ENCODE results near the gene ETV4.

The ETV4 gene

DNA sequence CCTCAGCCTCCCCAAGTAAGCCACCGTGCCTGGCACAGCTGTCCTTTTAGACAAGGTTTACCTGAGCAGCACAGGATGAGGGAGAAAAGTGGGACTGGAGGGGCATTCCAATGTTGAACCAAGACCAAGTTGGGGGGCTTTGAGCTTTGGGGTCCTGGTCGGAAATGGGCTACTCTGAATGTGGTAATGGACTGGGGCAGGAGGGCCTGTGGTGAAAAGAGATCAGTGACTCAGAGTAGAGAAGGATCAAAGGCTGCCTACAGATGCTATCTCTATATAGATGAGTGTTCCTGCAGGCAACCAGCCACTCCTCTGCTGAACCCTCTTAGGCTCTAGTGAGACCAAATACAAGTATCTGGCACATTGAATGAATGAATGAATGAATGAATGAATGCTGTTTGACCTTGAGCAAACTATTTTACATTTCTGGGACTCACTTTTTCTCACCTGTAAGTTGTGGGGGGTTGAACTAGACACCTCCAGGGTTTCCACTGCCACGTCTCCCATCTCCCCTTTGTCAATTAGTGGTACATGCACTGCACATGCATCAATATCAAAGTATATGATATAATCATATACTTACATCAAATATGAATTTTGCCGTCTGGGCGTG lies 26.3 kb upstream of the ETV4 start:
- DNase-seq = no peak

DNA sequence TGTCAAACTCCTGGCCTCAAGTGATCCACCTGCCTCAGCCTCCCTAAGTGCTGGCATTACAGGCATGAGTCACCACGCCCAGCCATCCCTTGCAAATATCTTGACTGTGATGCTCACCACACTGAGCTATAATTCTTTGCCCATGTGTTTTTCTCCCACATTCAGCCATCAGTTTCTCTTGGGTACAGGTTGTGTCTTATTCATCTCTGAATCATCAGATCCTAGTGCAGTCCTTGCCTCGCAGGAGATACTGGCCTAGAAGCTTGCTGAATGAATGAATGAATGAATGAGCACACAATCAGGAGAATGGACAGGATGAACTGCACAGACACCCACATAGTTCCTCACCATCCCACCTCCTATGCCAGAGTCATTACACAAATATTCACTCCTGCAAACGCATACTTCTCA lies 24.4 kb upstream of the ETV4 start:
- DNase-seq = no peak

DNA sequence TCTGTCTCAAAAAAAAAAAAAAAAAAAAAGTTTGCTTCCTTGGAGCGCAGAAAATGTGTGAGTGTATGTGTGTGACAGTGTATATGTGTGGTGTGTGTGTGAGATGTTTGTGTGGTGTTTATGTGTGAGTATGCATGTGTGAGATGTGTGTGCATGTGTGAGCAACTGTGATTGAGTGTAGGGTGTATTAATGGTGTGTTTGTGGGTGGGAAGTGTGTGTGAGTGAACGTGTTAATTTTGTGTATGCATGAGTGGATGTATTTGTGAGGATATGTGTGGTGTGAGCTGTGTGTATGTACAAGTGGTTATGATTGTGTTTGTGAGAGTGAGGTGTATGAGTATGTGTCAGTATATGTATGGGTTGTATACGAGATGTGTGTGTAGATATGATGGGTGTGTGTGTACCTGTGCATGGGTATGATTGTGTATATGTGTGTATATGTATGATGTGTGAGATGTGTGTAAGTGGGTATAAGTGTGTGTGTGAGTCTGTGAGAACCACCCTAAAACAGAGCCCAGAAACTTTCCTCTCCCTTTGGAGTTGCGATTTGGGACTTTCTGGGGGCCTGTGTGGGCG lies 22.5 kb upstream of the ETV4 start:
- DNase-seq = no peak

DNA sequence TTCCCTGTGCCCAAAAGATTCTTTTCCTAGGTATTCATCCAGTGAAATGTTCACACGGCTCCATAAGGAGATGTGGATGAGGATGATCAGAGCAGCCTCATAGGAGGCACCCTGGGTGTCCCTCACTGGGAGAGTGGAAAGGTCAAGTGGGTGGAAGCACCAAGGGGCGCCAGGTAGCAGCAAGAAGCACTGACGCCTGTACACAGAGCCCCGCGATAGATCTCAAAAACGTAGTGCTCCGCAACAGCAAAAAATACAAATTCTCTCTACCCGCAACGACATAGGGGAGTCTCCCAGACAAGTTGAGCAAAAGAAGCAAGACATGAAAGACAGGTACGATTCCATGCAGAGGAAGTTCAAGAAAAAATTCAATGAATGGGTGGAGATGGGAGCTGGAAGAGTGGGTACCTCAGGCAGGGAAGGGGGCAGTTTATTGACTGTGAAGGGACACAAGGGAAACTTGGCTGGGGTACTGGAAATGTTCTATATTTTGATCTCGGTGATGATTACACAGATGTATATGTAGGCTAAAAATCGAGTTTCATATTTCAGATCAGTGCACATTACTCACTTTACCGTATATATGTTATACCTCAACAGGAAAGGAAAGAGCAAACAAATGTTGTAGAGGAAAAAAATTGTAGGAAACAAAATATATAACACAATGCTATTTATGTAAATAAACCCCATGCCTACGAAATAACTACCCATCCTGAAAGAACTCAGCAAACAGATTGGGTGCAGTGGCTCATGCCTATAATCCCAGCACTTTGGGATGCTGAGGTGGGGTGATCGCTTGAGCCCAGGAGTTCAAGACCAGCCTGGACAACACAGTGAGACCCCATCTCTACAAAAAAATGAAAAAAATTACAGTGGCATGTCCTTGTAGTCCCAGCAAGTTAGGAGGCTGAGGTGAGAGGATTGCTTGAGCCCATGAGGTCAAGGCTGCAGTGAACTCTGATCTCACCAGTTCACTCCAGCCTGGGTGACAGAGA lies 17.8 kb upstream of the ETV4 start:
- no peak for DNase-seq

DNA sequence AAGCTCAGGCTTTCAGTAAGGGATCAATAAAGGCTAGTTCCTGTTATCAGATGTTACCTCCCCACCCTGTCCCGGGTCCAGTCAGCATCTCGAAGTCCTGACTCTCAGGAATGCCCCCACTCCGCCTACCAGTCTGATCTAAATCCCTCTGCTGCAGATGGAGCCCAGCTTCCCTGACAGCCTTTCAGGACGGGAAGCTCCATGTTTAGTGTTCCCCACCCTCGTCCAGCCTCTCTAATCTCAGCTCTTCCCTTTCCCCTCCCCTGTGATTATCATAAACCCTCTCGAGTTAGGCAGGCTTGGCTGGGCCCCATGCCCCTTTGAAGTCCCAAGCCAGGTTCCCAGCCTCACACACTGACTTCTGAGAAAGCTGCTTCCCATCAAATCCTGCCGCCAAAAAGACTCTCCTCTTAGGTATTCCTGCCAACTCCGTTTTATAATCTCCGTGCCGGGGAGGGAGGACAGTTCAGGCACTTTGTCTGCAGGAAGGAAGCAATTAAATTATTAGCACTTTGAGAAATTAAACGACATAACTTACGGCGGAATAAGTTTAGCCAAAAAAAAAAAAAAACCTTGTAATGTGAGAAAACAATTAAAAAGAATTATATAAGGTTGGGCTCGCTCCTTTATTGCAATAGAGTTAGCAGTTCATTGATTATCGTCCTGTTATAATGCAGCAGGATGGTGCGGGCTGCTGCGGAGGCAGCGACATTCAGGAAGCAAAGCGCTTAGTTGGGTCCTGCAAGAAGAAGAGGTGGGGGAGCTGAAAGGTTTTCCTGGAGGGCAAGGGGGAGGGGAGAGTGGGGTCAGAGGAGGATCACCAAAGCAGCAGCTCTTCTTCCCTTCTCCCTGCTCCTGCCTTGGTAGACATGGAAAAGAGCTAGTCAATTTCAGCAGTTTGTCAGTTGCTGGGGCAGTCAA lies 16.8 kb upstream of the ETV4 start:
- no peak for DNase-seq

DNA sequence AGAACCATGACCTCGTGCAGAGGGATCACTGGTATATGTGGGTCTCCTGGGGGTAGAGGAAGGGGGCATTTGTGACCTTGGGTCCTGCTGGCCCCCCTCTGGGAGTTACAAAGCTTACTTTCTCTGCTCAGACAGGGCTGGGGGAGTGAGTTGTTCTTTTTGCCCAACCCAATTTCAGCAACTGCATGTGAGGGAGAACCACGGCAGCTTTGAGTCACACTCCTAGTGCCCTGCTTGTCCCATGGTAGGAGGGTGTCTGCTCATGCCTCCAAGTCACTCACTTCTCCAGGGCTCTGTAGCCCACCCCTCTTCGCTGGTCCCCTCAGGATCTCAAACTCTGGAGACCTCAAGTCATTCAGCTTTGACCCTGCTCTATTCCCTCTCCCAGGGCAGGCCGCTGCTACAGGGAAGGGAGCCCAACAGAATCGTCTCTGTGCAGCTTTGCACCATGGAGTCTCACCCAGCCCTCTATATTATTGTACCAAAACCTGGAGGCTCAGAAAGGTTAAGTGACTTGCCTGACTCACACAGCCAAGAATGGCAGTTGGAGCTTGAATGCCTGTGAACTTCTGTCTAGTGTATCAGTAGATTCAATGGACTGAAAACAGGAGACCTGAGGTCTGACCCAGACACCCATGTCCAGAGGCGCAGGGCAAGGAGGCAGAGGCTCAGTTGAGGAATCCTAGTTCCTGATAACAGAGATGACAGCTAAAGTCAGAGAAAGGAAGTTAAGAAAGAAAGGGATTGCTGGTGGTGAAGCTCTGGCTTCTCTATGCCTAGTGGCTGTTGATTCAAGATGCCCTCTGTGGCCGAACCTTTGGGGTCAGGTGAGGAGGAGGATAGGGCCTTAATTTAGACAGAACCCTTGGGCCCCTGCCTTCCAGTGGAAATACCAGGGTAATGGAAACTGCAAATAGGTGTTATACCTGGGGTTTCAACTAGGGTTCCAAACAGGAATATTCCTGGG lies 14.6 kb upstream of the ETV4 start:
- DNase-seq = no peak

DNA sequence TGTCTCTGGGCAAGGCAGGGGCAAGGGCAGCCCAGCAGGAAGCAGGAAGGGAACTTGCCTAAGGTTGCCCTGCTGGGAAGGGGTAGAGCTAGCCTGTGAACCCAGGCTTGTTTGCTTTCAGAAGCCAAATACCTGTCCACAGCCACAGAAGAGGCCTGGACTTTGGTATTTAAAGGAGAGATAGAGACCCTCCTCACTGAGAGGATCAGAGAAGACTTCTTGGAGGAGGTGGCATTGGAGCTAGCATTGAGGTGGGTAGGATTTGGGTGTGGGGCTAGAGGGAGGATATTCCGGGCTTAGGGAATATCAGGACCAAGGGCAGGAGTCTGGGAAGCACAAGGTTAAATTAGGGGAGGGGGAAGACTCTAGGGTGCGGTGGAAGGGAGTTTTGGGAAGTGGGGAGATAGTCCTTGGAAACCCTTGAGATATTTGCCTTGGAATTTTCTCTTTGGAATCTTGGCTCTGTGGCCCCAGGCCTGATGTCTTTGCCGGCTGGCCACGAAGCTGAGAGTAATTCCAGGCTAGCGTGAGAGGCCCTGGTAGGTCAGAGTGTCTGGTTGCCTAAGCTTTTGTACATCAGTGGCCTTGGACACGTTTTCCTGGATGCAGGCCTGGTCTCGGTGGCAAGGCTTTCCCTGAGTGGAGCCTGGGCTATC lies 13.1 kb upstream of the ETV4 start:
- DNase-seq = no peak

DNA sequence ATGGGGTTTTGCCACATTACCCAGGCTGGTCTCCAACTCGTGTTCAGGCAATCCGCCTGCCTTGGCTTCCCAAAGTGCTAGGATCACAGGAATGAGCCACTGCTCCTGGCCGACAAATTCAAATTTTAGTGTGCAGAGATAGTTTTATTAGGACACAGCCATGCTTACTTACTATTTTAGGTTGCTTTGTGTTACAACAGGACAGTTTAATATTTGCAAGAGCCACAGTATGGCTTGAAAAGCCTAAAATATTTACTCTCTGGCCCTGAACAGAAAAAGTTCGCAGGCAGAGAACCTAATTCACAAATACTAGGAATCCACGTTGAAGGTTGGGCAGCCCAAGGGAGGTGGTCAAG lies 12.6 kb upstream of the ETV4 start:
- no peak for DNase-seq

DNA sequence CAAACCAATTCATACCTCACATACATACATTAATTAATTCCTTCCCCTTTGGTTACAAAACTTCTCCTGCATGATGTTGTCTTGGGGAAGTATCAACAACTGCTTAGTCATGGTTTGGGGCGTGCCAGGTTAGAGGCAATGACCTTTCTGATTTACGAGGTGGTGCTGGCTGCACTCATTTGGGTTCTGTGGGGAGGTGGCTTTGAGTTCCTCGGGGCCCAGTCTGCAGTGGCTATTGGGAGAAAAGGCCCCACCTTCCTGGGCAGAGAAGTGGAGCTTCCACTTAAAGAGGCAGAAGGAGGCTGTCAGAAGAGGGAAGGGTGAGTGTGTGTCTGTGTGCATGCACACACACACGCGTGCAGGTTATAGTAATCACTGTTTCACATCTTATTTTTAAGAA lies 10.2 kb upstream of the ETV4 start:
- no peak for DNase-seq

DNA sequence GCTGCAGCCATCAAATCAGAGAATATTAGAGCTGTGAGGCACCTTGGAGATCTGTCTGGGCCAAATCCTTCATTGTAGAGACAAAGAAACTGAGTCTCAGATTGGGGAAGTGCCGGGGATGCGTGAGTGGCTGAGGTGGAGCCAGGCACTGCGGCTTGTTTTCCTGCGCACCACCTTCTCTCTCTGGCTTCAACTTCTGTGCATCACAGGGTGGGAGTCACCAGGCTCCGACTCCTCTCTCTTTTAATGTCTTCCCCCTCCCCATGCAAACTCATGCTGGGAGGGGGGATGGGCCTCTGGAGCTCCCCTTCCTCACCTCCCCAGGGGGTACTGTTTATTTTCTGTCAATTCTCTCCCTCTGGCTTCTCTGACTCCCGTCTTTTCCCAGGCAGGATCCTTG lies 8.7 kb upstream of the ETV4 start:
- DNase-seq = no peak

DNA sequence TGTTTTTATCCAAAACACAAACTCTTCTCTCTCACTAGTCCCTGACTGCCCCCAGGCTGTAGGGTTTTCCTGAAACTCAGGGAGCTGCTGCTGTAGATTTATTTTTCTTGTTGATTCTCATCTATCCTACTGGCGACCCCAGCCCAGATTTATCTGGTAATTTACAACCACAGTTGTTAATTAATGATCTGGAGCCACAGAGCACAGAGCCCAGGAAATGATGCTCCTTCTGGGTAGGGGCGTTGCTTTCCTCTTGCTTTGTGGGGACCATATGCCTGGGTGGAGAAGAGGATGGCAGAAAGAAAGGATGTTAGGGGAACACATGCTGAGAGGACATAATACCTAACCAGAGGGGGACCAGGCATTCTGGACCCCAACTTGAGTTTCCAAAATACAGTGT lies 7.4 kb upstream of the ETV4 start:
- DNase-seq = no peak

DNA sequence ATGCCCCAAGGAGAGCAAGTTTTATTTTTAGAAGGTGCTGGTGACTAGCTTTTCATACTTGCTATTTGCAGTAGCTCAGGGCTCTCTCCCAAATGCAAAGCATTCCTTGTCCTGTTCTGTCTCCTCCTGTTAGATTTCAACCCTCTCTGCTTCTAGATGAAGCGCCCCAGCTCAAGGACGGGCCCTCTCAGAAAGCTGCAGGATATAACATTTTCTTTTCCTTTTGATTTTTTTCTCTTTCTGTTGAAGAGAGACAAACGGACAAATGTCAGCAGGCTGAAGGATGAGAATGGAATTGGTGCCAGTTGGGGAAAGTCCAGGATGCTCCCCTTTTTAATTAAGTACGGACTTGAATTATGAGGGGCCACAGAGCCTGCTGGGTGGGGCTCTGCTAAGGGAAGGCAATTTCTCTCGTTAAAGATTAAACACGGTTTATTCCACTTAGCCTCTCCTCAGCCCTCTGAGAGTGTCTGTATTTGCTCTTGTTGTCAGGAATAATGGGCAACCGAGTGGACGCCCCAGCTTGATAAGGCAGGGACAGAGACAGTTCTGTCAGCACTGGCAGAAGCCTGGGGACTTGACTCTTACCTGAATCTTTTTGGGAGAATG lies 6.2 kb upstream of the ETV4 start:
- no peak for DNase-seq

DNA sequence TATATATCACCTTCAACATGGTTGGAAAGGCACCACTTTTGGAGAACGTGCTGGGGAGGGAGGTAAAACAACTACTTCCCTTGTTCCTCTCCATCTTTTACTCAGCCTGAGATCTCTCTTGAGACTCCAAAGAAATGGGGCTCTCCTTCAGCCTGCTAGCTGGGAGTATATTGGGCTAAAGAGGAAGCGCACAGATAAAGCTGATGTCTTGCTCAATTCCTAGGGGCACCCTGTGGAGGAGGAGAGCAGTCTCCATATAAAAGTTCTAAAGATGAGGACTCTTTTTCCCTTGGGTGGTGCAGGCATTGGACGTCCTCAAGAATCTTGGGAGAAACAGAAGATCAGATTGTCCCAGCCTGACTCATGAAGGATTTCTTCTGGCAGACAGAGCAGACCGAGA lies 4.6 kb upstream of the ETV4 start:
- no peak for DNase-seq

DNA sequence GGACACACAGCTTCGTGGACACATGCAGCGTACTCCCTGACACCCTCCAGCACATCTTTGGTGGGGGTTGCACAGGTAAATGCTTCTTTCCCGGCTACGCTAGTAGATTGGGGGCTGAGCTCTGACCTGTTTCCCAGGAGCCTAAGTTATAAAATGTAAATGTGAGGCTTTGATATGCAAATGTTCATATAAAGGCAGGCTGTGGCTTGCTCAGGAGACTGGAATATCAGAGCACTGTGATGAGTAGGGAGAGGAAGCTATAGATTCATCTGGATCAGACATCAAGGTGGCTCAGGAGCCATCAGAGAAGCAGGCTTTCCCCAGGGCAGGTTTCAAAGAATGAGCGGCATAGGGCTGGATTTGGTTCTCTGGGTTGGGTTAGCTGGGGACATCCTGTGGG lies 3.4 kb upstream of the ETV4 start:
- no peak for DNase-seq

DNA sequence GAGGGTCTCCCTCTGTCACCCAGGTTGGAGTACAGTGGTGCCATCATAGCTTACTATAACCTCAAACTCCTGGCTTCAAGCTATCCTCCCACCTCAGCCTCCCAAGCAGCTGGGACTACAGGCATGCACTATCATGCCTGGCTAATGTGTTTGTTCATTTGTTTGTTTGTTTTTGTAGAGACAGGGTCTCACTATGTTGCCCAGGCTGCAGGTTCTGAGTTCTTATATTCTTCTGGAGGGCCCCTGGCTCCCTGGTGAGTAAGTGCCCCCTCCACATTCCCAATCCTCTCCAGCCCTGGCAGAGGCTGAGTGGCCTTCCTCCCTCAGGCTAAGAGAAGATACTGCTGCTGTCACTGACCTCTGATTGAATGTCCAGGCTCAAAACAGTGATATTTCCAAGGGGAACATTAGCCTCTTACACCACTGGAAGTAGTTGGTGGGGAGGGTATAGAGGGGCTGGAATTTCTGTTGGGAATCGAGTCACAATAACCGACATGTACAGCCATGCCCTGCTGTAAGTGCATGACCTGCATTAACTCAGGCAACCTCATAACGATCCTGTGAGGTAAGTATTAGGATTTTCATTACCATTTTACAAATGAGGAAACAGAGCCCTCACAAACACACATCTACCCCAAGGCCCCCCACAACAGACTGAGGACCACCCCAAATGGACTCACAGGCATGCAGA lies 2.7 kb upstream of the ETV4 start:
- no peak for DNase-seq

DNA sequence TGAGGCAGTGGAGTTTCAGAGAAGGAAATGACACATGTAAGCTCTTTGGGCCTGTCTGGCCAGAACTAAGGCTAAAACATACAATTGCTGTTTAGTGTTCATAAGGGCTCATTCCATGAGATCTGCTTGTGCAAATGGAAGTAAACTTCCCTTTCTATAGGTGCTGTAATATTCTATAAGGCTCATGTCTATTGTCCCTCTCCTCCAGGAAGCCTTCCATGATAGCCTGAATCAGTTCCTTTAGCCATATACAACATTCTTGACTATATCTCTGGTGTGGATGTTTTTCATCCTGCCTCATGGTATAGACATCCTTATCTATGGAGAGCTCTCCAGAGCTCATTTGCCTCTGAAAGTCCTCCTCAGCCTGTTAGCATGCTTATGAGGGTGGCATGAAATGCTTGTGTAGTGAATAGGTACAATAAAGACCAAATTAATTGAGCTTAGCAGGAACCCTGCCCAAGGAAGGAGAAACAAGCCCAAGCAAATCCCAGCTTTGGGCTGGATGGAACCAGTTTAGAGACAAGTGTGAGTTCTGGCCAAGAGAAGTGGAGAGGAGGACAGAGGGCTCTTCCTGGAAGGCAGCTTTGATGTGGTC lies 1.6 kb upstream of the ETV4 start:
- no peak for DNase-seq

DNA sequence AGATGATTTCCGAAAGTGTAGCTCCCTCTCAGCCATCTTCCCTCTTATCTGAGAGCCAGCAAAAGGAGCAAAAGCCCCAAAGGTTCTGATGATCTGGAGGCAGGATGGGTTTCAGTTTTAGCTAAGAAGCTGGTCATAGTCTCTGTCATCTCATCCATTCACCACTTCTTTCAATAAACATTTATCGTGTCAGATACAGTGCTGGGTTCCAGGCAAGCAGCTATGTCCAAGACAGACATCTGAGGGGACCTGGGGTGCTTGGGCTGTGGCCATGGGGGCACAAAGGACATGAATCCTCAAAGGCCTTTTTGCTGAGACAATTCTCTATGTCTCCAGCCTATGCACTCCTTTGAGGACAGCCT lies 1.0 kb upstream of the ETV4 start:
- no peak for DNase-seq

DNA sequence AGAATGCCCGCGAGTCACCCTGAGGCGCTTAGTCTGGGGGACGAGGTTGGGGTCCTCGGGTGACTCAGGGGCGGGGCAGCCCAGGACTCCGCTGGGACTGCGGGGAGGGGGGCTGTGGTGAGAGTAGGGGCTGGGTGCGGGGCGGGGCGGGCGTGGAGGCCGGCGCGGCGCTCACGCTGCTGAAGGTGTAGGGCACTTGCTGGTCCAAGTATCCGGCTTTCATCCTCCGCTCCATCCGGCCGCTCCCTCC lies 832 bp downstream of the ETV4 start:
- DNase-seq = peak; percentile 20

DNA sequence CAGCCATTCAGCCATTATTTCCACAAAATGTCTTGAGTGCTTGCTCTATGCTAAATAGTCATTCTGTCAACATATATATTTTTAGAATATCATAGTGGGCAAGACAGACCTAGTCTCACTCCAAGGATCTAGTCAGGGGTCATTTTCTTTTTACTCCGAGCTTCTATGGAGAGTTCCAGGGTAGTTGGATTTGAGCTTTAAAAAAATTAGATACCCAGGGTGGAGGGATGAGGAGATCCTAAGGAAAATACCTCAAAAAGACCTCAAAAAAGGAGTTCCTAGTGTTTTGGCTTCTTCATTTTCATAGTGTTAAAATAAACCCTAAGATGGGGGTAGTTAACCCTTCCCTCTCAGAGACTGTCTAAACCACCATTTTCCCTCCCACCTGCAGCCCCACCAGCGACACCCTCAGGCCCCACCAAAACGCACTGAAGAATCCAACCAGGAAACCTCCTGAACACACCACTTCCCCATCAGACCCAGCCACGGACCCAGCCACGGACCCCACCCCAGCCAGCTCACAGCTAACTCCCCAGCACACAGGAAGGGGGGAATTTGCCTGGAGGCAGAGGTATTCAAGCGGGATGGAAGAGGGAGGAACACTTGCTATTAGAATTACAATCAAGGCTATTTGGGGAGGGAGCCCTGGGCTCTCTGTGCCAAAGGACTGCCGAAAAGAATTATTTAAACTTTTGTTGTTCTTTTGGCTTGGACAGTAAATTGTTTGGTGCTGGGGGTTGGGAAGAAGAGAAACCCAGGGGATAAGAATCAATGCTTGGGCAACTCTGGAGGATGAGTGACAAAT lies 2.2 kb downstream of the ETV4 start:
- DNase-seq = no peak
